A549 (cell line): ENCODE results near the gene DYNLT4.

Experiments
- ELK1 ChIP-seq: fragments of 150-350 bp; IDR thresholded peaks from 2 replicates; pipeline ENCODE4 v1.6.1; 2014; ENCODE audit warnings: low read depth, mild to moderate bottlenecking, low read length
- EP300 ChIP-seq, 2 experiments: fragments of >200 bp; sonication (Bioruptor Twin); formaldehyde crosslinking; IDR thresholded peaks; 2 replicates in 1 of 2; 3 replicates in 1 of 2; pipeline ENCODE4 v1.6.1; 2016 to 2017
- HDAC2 ChIP-seq: fragments of 200-600 bp; sonication (generic); IDR thresholded peaks from 2 replicates; pipeline ENCODE4 v1.6.1; 2016
- HEYL ChIP-seq: fragments of 250-450 bp; sonication (Bioruptor Pico); IDR thresholded peaks from 2 replicates; pipeline ENCODE4 v1.8.0; 2021; ENCODE audit warnings: mild to moderate bottlenecking, moderate library complexity
- MAZ ChIP-seq: fragments of 150-350 bp; IDR thresholded peaks from 2 replicates; pipeline ENCODE4 v1.6.1; 2014; ENCODE audit warnings: antibody characterized with exemption, low read depth, low read length, borderline replicate concordance
- PHF8 ChIP-seq: fragments of 200-600 bp; sonication (generic); IDR thresholded peaks from 2 replicates; pipeline ENCODE4 v1.6.1; 2016; ENCODE audit warnings: low read depth, mild to moderate bottlenecking, antibody characterized with exemption, moderate library complexity, borderline replicate concordance
- POLR2A ChIP-seq: IDR thresholded peaks from 2 replicates; pipeline ENCODE4 v1.6.1; 2012; ENCODE audit warnings: mild to moderate bottlenecking, low read length
- RCOR1 ChIP-seq: fragments of 150-350 bp; IDR thresholded peaks from 2 replicates; pipeline ENCODE4 v1.6.1; 2014; ENCODE audit warnings: antibody characterized with exemption, low read length, low read depth
- SMC3 ChIP-seq: fragments of >200 bp; sonication (Bioruptor Twin); formaldehyde crosslinking; IDR thresholded peaks from 3 replicates; pipeline ENCODE4 v1.6.1; 2018; ENCODE audit warnings: inconsistent platforms
- TF ChIP-seq, protein P1 (sequence below): fragments of >200 bp; sonication (Bioruptor Twin); formaldehyde crosslinking; IDR thresholded peaks from 3 replicates; pipeline ENCODE4 v1.5.1; 2016
- TF ChIP-seq, protein P2 (sequence below): IDR thresholded peaks from 2 replicates; pipeline ENCODE4 v1.6.1; 2012
- TF ChIP-seq, protein P3 (sequence below): fragments of 200-600 bp; sonication (generic); IDR thresholded peaks from 2 replicates; pipeline ENCODE4 v1.6.1; 2016; ENCODE audit warnings: antibody characterized with exemption, mild to moderate bottlenecking, moderate library complexity
- TF ChIP-seq, protein P4 (sequence below): fragments of 450-650 bp; IDR thresholded peaks from 2 replicates; pipeline ENCODE4 v1.6.1; 2014; ENCODE audit warnings: antibody characterized with exemption

DNA sequence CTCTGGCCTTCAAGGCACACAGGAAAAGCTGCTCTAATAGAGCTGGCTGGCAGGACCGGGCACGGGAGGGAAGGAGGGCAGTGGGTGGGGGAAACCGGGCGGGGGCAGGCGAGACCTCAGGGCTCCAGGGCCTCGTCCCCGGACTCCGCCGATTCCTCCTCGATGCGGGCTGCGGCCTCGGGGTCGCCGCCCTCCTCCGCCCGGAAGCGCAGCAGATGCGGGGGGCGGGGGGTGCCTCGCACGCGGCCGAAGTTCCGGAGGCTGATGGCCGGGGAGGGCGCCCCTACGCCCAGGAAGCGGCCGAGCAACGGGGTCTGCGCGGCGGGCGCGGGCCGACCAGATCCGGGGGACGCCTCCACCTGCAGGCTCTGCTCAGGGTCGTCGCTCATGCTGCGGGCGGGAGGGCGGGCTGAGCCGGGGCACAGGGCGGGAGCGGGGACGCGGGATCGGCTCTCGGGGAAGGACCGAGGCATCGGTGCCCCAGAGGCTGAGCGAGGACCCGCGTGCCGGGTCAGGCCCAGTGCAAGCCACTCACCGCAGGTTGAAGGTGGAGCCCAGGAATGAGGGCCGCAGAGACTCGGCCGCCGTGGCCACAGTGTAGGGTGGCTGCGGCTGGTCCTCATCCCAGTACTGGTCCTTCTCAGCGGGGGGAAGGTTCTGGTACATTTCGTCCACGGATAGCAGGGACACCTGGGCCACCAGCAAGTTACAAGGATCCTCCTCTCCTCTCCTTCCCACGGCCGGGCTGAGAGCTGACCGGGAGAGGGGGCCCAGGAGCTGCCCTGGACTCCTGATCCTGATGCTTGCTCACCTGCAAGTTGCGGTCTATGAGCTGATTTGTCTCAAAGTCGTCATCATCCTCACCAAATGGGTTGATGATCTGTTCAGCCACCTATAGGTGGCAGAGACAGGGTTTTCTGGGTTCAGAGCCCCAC, 22.8 kb downstream of the DYNLT4 start:
- no peak for TF ChIP-seq SMC3
- TF ChIP-seq, protein P1, sequence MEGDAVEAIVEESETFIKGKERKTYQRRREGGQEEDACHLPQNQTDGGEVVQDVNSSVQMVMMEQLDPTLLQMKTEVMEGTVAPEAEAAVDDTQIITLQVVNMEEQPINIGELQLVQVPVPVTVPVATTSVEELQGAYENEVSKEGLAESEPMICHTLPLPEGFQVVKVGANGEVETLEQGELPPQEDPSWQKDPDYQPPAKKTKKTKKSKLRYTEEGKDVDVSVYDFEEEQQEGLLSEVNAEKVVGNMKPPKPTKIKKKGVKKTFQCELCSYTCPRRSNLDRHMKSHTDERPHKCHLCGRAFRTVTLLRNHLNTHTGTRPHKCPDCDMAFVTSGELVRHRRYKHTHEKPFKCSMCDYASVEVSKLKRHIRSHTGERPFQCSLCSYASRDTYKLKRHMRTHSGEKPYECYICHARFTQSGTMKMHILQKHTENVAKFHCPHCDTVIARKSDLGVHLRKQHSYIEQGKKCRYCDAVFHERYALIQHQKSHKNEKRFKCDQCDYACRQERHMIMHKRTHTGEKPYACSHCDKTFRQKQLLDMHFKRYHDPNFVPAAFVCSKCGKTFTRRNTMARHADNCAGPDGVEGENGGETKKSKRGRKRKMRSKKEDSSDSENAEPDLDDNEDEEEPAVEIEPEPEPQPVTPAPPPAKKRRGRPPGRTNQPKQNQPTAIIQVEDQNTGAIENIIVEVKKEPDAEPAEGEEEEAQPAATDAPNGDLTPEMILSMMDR, result no peak
- TF ChIP-seq HEYL (CRISPR knock-in tag), result no peak
- no peak for TF ChIP-seq EP300 (IDR thresholded peaks at IDR 0.05)
- TF ChIP-seq POLR2A, result no peak
- no peak for TF ChIP-seq MAZ
- no peak for TF ChIP-seq ELK1
- TF ChIP-seq, protein P2, sequence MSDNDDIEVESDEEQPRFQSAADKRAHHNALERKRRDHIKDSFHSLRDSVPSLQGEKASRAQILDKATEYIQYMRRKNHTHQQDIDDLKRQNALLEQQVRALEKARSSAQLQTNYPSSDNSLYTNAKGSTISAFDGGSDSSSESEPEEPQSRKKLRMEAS, result no peak
- no peak for TF ChIP-seq PHF8
- TF ChIP-seq, protein P3, sequence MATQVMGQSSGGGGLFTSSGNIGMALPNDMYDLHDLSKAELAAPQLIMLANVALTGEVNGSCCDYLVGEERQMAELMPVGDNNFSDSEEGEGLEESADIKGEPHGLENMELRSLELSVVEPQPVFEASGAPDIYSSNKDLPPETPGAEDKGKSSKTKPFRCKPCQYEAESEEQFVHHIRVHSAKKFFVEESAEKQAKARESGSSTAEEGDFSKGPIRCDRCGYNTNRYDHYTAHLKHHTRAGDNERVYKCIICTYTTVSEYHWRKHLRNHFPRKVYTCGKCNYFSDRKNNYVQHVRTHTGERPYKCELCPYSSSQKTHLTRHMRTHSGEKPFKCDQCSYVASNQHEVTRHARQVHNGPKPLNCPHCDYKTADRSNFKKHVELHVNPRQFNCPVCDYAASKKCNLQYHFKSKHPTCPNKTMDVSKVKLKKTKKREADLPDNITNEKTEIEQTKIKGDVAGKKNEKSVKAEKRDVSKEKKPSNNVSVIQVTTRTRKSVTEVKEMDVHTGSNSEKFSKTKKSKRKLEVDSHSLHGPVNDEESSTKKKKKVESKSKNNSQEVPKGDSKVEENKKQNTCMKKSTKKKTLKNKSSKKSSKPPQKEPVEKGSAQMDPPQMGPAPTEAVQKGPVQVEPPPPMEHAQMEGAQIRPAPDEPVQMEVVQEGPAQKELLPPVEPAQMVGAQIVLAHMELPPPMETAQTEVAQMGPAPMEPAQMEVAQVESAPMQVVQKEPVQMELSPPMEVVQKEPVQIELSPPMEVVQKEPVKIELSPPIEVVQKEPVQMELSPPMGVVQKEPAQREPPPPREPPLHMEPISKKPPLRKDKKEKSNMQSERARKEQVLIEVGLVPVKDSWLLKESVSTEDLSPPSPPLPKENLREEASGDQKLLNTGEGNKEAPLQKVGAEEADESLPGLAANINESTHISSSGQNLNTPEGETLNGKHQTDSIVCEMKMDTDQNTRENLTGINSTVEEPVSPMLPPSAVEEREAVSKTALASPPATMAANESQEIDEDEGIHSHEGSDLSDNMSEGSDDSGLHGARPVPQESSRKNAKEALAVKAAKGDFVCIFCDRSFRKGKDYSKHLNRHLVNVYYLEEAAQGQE, result no peak
- no peak for TF ChIP-seq HDAC2
- TF ChIP-seq, protein P4, sequence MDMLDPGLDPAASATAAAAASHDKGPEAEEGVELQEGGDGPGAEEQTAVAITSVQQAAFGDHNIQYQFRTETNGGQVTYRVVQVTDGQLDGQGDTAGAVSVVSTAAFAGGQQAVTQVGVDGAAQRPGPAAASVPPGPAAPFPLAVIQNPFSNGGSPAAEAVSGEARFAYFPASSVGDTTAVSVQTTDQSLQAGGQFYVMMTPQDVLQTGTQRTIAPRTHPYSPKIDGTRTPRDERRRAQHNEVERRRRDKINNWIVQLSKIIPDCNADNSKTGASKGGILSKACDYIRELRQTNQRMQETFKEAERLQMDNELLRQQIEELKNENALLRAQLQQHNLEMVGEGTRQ, result no peak
- TF ChIP-seq RCOR1, result no peak
